GM12878 (cell line): ENCODE results near the gene HS1BP3. TPM values are rescaled to one million over a fixed set of nuclear protein-coding genes. Genes with fewer than 3 reads are reported as not detected.

ENCODE experiments used
- ATAC-seq: fragments of 200-7000 bp; cut with Tn5 transposase; 3 replicates; pipeline ENCODE4 v1.9.1; 2020; ENCODE audit warnings: mild to moderate bottlenecking, moderate library complexity
- BruUV-seq: library from RNA; stranded (reverse); fragments of 400-500 nt; replicated peaks from 2 replicates; lab custom pipeline; 2021; lab: Mats Ljungman, UMichigan
- CTCF ChIA-PET: fragments of 300-600 bp; sonication (Branson Sonifier 250); formaldehyde crosslinking; extraction: SDS; loops from one replicate; lab custom pipeline; 2021; ENCODE audit warnings: inconsistent platforms; lab: Yijun Ruan, JAX
- POLR2A ChIA-PET: fragments of 350-600 bp; formaldehyde crosslinking; extraction: SDS; loops from one replicate; lab custom pipeline; 2021; ENCODE audit warnings: inconsistent platforms; lab: Charles Lee
- RAD21 ChIA-PET: fragments of 300-600 bp; sonication (Branson Sonifier 250); formaldehyde crosslinking; loops from one replicate; lab custom pipeline; 2023; ENCODE audit warnings: antibody characterized with exemption; ENCODE audit not compliant: unreplicated experiment; lab: Charles Lee
- SMC1A ChIA-PET: fragments of 300-600 bp; sonication (Branson Sonifier 250); formaldehyde crosslinking; loops from one replicate; lab custom pipeline; 2023; ENCODE audit not compliant: unreplicated experiment, uncharacterized antibody; lab: Charles Lee
- DNase-seq: peaks from one replicate; pipeline ENCODE4 v3.0.0-alpha.2; 2011; ENCODE audit warnings: low read depth, low spot score
- FAIRE-seq: peaks from 3 replicates; lab custom pipeline; 2011; peaks lifted over from hg19 to GRCh38; lab: Jason Lieb, UNC
- H2AFZ ChIP-seq: 2 replicates; pipeline ENCODE4 v1.6.0; 2011; ENCODE audit warnings: low read depth, low read length, control low read depth; ENCODE audit not compliant: control insufficient read depth
- H3K27ac ChIP-seq: 2 replicates; pipeline ENCODE4 v1.5.1; 2011; ENCODE audit warnings: control low read depth; ENCODE audit not compliant: control insufficient read depth, insufficient read depth
- H3K27me3 ChIP-seq, 2 experiments: replicated peaks in 1 of 2; 2 replicates each; pipeline versions ENCODE4 v1.6.0 to v1.6.1; 2011; ENCODE audit warnings: low read length in 1 of 2; ENCODE audit not compliant: control insufficient read depth in 2 of 2, insufficient read depth in 2 of 2
- H3K36me3 ChIP-seq, 2 experiments: 2 replicates each; pipeline ENCODE4 v1.5.1; 2011; ENCODE audit warnings: low read length in 1 of 2; ENCODE audit not compliant: control insufficient read depth in 2 of 2, insufficient read depth in 2 of 2
- H3K4me1 ChIP-seq: 2 replicates; pipeline ENCODE4 v1.6.1; 2011; ENCODE audit warnings: mild to moderate bottlenecking, low read length, moderate library complexity, mixed read lengths; ENCODE audit not compliant: control insufficient read depth, insufficient read depth
- H3K4me2 ChIP-seq: 2 replicates; pipeline ENCODE4 v1.6.0; 2011; ENCODE audit warnings: control low read depth; ENCODE audit not compliant: control insufficient read depth, insufficient read depth
- H3K4me3 ChIP-seq: fragments of 200-600 bp; sonication (generic); 2 replicates; pipeline ENCODE4 v1.5.1; 2016
- H3K79me2 ChIP-seq: 2 replicates; pipeline ENCODE4 v1.6.0; 2011; ENCODE audit warnings: low read length; ENCODE audit not compliant: control insufficient read depth, insufficient read depth
- H3K9ac ChIP-seq: 2 replicates; pipeline ENCODE4 v1.8.0; 2011; ENCODE audit warnings: low read length, control low read depth, mixed read lengths; ENCODE audit not compliant: control insufficient read depth, insufficient read depth
- H3K9me3 ChIP-seq: replicated peaks from 3 replicates; pipeline ENCODE4 v1.5.1; 2011; ENCODE audit warnings: mild to moderate bottlenecking, low read length; ENCODE audit not compliant: control insufficient read depth, insufficient read depth
- H4K20me1 ChIP-seq: 2 replicates; pipeline ENCODE4 v1.6.0; 2011; ENCODE audit not compliant: control insufficient read depth, insufficient read depth
- MEF2B ChIP-seq: fragments of 450-650 bp; IDR thresholded peaks from 2 replicates; pipeline ENCODE4 v1.6.1; 2018; ENCODE audit warnings: mild to moderate bottlenecking, moderate library complexity; ENCODE audit not compliant: partially characterized antibody, poor library complexity, severe bottlenecking
- PAX8 ChIP-seq: fragments of 450-650 bp; IDR thresholded peaks from 2 replicates; pipeline ENCODE4 v1.6.1; 2017; ENCODE audit warnings: mild to moderate bottlenecking, moderate library complexity
- SUZ12 ChIP-seq: fragments of 200-600 bp; sonication (generic); IDR thresholded peaks from one replicate; pipeline ENCODE4 v1.6.1; 2018; ENCODE audit warnings: antibody characterized with exemption, mild to moderate bottlenecking; ENCODE audit not compliant: unreplicated experiment
- TARDBP ChIP-seq: IDR thresholded peaks from 2 replicates; pipeline ENCODE4 v1.6.1; 2016; ENCODE audit warnings: borderline replicate concordance
- ZNF384 ChIP-seq: IDR thresholded peaks from 2 replicates; pipeline ENCODE4 v1.6.1; 2012; ENCODE audit warnings: low read depth, mild to moderate bottlenecking, low read length, improper control_type of control experiment, borderline replicate concordance
- WGBS: methylation state at CpG from one replicate; pipeline ENCODE4 v1.1.6; 2016; ENCODE audit warnings: low lambda C conversion rate; ENCODE audit not compliant: insufficient replicate concordance, insufficient coverage; ENCODE audit errors: missing lambda C conversion rate; 5-methylcytosine and 5-hydroxymethylcytosine counted together
- in situ Hi-C: fragments of 300-500 bp; cut with MboI; formaldehyde crosslinking; loops from 9 replicates; pipeline ENCODE4 v1.14.3; 2018; ENCODE audit warnings: mixed read lengths
- intact Hi-C: fragments of 100-400 bp; cut with micrococcal nuclease; formaldehyde crosslinking; loops from one replicate; pipeline ENCODE4 v1.14.2; 2022; ENCODE audit not compliant: unreplicated experiment
- polyA plus RNA-seq, 11 experiments: library from polyadenylated mRNA; depleted of rRNA in 4 of 11; unstranded in 6 of 11; stranded (reverse) in 5 of 11; fragments of >200 nt; fragmentation: Nextera tagmentation in 4 of 11; fragmentation: Illumina TruSeq in 1 of 11; extraction: Ambion mirVana in 4 of 11; extraction: Trizol in 1 of 11; gene quantifications; 1 replicate in 1 of 11; 2 replicates in 10 of 11; pipeline versions ENCODE4 v1.2.1 to v1.2.3, GENCODE V29; 2011 to 2016; ENCODE audit warnings: inconsistent platforms in 2 of 11, missing spikeins in 2 of 11, low read depth in 1 of 11
- total RNA-seq, 4 experiments: library from RNA; depleted of rRNA in 3 of 4; stranded (reverse); fragments of >200 nt in 3 of 4; fragmentation: Illumina TruSeq in 1 of 4; extraction: Trizol in 1 of 4; gene quantifications; 2 replicates each; pipeline versions ENCODE4 v1.2.1 to v1.2.3, GENCODE V29; 2013 to 2021
- TF ChIP-seq, protein P1 (sequence below): fragments of 450-650 bp; formaldehyde crosslinking; IDR thresholded peaks from 2 replicates; pipeline ENCODE4 v1.5.0; 2022; ENCODE audit warnings: mild to moderate bottlenecking, missing genetic modification characterization
- TF ChIP-seq, protein P2 (sequence below): IDR thresholded peaks from 2 replicates; pipeline ENCODE4 v1.6.1; 2011; ENCODE audit warnings: borderline replicate concordance, low read depth, mild to moderate bottlenecking, moderate library complexity, mixed read lengths, low read length; ENCODE audit not compliant: insufficient read depth; ENCODE audit errors: extremely low read length

Gene HS1BP3
- total and polyA plus RNA-seq, 10 of the 15 experiments (the other 5 are each of a cell fraction or from before 2014, with no cell fraction given) = 0.47 to 7.2 (median 4.6) TPM

DNA sequence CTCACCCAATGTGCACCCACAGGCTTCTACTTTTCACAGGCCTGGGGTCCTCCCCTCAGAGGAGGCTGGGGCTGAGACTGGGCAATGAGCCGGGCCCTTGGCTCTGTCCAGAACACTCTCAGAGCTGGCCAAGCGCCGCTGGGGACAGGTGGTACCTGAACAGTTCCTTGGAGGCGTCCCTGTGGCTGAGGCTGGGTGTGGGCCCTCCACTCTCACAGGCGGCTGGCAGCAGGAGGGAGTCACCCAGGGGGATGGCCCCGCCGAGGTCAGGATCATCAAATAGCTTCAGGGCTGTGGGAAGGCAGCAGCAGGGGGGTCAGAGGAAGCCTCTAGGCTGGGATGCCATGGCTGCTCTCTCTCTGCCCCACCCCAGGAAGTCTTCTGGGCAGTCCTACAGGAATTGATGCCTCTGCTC, 27.1 kb downstream of the HS1BP3 start:
- Histone ChIP-seq H3K36me3 (no peaks in the 10 kb centered on the region), H2AFZ (no peak overlapping the region), H3K4me3 (no peak overlapping the region), H3K4me1 (no peaks in the 10 kb centered on the region), H3K4me2 (no peak overlapping the region), H3K27ac (no peak overlapping the region), H3K9me3 (no peaks in the 10 kb centered on the region), H3K27me3 (no peaks in the 10 kb centered on the region)
- WGBS = 68% methylated on average over 7 of the region's 7 CpGs
- CTCF ChIA-PET = no interaction called here
- no TSS peak for BruUV-seq
- RAD21 ChIA-PET = no interaction called here
- SMC1A ChIA-PET = no interaction called here
- POLR2A ChIA-PET = interaction anchor here (1.2 kb wide), 1 partner anchor 8 kb away, joined by 3 read pairs; no protein-coding TSS in a partner anchor
- DNase-seq = no peak
- FAIRE-seq = no peak
- no peak for ATAC-seq
- in situ Hi-C loops = no loop called here
- TF ChIP-seq, protein P1, sequence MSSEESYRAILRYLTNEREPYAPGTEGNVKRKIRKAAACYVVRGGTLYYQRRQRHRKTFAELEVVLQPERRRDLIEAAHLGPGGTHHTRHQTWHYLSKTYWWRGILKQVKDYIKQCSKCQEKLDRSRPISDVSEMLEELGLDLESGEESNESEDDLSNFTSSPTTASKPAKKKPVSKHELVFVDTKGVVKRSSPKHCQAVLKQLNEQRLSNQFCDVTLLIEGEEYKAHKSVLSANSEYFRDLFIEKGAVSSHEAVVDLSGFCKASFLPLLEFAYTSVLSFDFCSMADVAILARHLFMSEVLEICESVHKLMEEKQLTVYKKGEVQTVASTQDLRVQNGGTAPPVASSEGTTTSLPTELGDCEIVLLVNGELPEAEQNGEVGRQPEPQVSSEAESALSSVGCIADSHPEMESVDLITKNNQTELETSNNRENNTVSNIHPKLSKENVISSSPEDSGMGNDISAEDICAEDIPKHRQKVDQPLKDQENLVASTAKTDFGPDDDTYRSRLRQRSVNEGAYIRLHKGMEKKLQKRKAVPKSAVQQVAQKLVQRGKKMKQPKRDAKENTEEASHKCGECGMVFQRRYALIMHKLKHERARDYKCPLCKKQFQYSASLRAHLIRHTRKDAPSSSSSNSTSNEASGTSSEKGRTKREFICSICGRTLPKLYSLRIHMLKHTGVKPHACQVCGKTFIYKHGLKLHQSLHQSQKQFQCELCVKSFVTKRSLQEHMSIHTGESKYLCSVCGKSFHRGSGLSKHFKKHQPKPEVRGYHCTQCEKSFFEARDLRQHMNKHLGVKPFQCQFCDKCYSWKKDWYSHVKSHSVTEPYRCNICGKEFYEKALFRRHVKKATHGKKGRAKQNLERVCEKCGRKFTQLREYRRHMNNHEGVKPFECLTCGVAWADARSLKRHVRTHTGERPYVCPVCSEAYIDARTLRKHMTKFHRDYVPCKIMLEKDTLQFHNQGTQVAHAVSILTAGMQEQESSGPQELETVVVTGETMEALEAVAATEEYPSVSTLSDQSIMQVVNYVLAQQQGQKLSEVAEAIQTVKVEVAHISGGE (CRISPR knock-in tag) = no peak
- no peak for TF ChIP-seq TARDBP
- no peak for TF ChIP-seq ZNF384
- TF ChIP-seq, protein P2, sequence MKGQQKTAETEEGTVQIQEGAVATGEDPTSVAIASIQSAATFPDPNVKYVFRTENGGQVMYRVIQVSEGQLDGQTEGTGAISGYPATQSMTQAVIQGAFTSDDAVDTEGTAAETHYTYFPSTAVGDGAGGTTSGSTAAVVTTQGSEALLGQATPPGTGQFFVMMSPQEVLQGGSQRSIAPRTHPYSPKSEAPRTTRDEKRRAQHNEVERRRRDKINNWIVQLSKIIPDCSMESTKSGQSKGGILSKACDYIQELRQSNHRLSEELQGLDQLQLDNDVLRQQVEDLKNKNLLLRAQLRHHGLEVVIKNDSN = no peak
- no peak for TF ChIP-seq PAX8
- TF ChIP-seq SUZ12 = no peak
- no peak for TF ChIP-seq MEF2B
- TF ChIP-seq, all 136 proteins: peak for 0
- intact Hi-C loops = no loop called here
- Histone ChIP-seq H3K9ac (no peak overlapping the region), H4K20me1 (no peaks in the 10 kb centered on the region), H3K79me2 (no peaks in the 10 kb centered on the region)
